Lower lobe of right lung (tissue), 2 donors: ENCODE data around the gene ASF1B. TPM values are rescaled to one million over a fixed set of nuclear protein-coding genes. Genes with fewer than 3 reads are reported as not detected.

ENCODE experiments used
- ATAC-seq, 2 donors: fragments of 200-7000 bp; cut with Tn5 transposase; one replicate each; pipeline ENCODE4 v1.9.1; 2020 to 2022; ENCODE audit warnings: mild to moderate bottlenecking in 2 of 2, moderate library complexity in 2 of 2
- DNase-seq: peaks from one replicate; pipeline ENCODE4 v3.0.0-alpha.2; 2020
- H3K27ac ChIP-seq: fragments of 200-600 bp; one replicate; pipeline ENCODE4 v1.8.0; 2022
- H3K27me3 ChIP-seq: fragments of 200-600 bp; one replicate; pipeline ENCODE4 v1.8.0; 2022; ENCODE audit warnings: low read depth
- H3K36me3 ChIP-seq: fragments of 200-600 bp; one replicate; pipeline ENCODE4 v1.8.0; 2022; ENCODE audit warnings: mild to moderate bottlenecking
- H3K4me1 ChIP-seq: fragments of 200-600 bp; one replicate; pipeline ENCODE4 v1.8.0; 2022
- H3K4me3 ChIP-seq: fragments of 200-600 bp; one replicate; pipeline ENCODE4 v1.8.0; 2022; ENCODE audit warnings: mild to moderate bottlenecking
- H3K9me3 ChIP-seq: fragments of 200-600 bp; one replicate; pipeline ENCODE4 v1.8.0; 2022
- CTCF ChIP-seq: fragments of 200-600 bp; IDR thresholded peaks from one replicate; pipeline ENCODE4 v1.8.0; 2022; ENCODE audit warnings: antibody characterized with exemption, mild to moderate bottlenecking
- intact Hi-C: fragments of 100-400 bp; cut with DNase I; formaldehyde crosslinking; loops from one replicate; pipeline ENCODE4 v1.11.0; 2022
- total RNA-seq: library from RNA; stranded (reverse); fragmentation: NEBNext Ultra II Directional; extraction: Animal tissue kit (Norgen Biotek cat#: 25700); gene quantifications from one replicate; pipeline ENCODE4 v1.2.1, GENCODE V29; 2021
- donor health status: DM: no; HTN: yes; CAD: no; lungs with severe emphysema.

ASF1B gene
- total RNA-seq, 1 donor from 2014 or later = 2.6 TPM

DNA sequence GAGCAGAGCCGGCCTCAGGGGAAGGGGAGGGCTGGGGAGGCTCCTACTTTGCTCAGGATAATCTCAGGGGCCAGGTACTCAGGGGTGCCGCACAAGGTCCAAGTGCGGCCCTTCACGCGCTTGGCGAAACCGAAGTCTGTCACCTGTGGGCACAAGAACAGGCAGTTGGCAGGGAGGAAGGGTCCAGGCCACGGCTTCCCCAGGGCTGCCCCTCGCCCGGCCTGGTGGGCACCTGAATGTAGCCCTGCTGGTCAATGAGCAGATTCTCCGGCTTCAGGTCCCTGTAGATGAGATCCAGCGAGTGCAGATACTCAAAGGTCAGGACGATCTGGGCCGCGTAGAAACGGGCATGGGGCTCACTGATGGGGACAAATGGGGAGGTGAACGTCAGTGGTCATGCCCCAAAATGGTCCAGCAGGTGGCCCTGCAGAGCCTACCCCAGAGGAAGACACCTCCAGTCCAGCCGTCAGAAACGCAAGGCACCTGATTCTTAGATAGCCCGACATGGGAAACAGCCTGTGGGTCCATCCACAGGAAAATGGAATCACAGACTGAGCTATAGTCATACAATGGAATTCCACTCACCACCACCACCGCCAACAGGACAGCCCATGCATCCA lies 38.7 kb downstream of the ASF1B start:
- Histone ChIP-seq H3K27ac (no peak overlapping the region), H3K4me3 (no peak overlapping the region), H3K9me3 (peaks cover 4% of the 10 kb centered on the region), H3K4me1 (no peaks in the 10 kb centered on the region), H3K27me3 (no peaks in the 10 kb centered on the region), H3K36me3 (peaks cover 64% of the 10 kb centered on the region)
- peak in 1 of 2 donors; percentile 7 for ATAC-seq
- intact Hi-C loops = no loop called here
- no peak for DNase-seq
- TF ChIP-seq CTCF = no peak

DNA sequence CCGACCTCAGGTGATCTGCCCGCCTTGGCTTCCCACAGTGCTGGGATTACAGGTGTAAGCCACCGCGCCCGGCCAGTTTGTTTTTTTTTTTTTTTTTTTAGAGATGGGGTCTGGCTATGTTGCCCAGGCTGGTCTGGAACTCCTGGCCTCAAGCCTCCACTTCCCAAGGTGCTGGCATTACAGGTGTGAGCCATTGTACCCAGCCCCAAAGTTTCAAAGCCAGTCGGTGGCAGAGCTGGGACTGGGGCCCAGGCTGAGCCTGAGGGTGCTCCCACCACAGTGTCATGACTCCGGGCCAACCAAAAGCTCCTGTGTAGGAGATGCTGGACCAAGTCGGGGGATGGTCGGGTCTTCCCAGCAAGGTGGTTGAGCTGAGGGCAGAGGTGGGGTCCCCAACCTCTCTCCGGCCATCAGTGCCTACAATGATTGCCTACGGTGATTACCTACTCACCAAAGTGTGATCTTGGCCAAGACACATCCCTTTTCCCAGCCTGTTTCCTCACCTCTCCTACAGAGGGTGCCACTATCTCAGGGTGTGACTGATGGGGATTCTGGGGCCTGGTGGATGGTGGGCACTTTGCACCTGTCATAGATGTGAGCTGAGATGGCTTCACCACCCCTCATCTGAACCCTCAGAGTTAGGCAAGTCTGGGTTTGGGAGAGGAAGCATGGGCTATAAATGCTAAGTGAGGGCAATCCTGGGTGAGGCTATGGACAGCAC lies 40.0 kb downstream of the ASF1B start:
- no peak for TF ChIP-seq CTCF
- Histone ChIP-seq H3K27ac (no peak overlapping the region), H3K4me3 (no peak overlapping the region), H3K9me3 (peaks cover 4% of the 10 kb centered on the region), H3K27me3 (no peaks in the 10 kb centered on the region), H3K4me1 (peaks cover 8% of the 10 kb centered on the region), H3K36me3 (peaks cover 52% of the 10 kb centered on the region)
- intact Hi-C loops = no loop called here
- DNase-seq (no peak), ATAC-seq (no peak)

DNA sequence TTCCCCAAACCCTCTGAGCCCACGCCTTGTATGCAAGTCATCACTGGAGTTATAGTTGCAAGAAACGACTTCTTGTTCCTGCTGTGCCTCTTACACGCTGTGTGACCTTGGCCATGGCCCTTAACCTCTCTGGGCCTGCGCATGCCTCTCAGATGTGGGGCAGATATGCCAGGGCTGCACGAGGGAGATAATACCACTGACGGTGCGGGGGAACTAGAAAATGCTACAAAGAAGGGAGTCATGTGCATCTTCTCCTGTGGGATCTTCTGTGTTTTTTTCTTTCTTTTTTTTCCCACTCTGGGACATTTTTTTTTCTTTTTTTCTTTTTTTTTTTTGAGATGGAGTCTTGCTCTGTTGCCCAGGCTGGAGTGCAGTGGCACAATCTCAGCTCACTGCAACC lies 41.5 kb downstream of the ASF1B start:
- Histone ChIP-seq H3K9me3 (peaks cover 4% of the 10 kb centered on the region), H3K27me3 (no peaks in the 10 kb centered on the region), H3K4me3 (no peak overlapping the region), H3K4me1 (peaks cover 9% of the 10 kb centered on the region), H3K36me3 (peaks cover 36% of the 10 kb centered on the region), H3K27ac (no peak overlapping the region)
- DNase-seq = no peak
- TF ChIP-seq CTCF = no peak
- intact Hi-C loops = no loop called here
- ATAC-seq = no peak

DNA sequence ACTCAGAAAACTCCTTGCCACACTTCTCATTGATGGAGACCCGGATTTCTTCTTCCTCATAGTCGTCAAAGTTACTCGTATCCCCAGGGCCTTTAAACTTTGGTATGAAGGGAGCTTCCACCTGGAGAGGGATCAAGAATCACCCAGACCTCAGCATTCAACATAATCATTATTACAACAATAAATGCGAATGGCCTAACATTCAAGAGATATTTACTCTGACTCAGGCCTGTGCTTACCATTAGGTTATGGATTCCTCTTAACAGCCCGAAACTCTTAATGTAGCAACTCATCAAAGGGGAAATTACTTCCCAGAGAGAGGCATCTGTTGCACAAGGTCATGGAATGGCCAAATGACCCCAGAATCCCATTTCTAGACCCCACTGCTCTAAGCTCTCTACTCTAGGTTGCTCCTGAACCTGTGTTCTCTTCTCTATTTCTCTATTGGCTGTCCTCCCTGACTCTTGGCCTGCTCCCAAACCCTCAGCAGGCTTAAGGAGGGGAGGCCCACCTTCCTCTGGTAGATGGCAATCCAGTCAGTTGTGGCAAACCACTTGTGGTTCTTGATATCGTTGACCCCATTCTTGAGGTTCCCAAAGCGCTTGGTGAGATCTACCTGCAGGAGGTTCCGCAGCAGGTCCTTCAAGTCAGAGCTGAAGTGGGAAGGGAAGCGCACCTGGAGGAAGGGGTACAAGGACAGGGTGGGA lies 43.1 kb downstream of the ASF1B start:
- H3K4me3 ChIP-seq = no peak overlapping the region
- H3K4me1 ChIP-seq = peaks cover 16% of the 10 kb centered on the region
- H3K36me3 ChIP-seq = peaks cover 29% of the 10 kb centered on the region
- no peak overlapping the region for H3K27ac ChIP-seq
- intact Hi-C loops = no loop called here
- no peaks in the 10 kb centered on the region for H3K27me3 ChIP-seq
- ATAC-seq (no peak), DNase-seq (no peak)
- peaks cover 4% of the 10 kb centered on the region for H3K9me3 ChIP-seq
- TF ChIP-seq CTCF = no peak

- DNase-seq (no peak), ATAC-seq (no peak)
- intact Hi-C loops = no loop called here
- Histone ChIP-seq H3K27ac (peak overlapping the region; percentile 91), H3K9me3 (peaks cover 4% of the 10 kb centered on the region), H3K36me3 (peaks cover 20% of the 10 kb centered on the region), H3K4me1 (peaks cover 16% of the 10 kb centered on the region), H3K27me3 (no peaks in the 10 kb centered on the region), H3K4me3 (peak overlapping the region; percentile 88)
- TF ChIP-seq CTCF = no peak
Observed at GRCh38 chr19:14091813-14092462, 44.5 kb downstream of the ASF1B start.
